CD14-positive monocyte (primary cell): Measurements from ENCODE around the gene CCR7. TPM values are rescaled to one million over a fixed set of nuclear protein-coding genes. Genes with fewer than 3 reads are reported as not detected.

Experiments
- DNase-seq, 3 donors: peaks; one replicate each; pipeline ENCODE4 v3.0.0-alpha.2; 2011 to 2022
- H2AFZ ChIP-seq: 2 replicates; pipeline ENCODE4 v1.6.0; 2012; ENCODE audit warnings: mild to moderate bottlenecking, low read depth, low read length, inconsistent platforms; ENCODE audit not compliant: insufficient read depth, poor library complexity, severe bottlenecking
- H3K27ac ChIP-seq, 2 donors: 1 replicate in 1 of 2; 2 replicates in 1 of 2; pipeline ENCODE4 v1.5.1; 2012 to 2013; ENCODE audit warnings: low read length in 2 of 2, control low read depth in 1 of 2, inconsistent platforms in 1 of 2, low read depth in 1 of 2, mild to moderate bottlenecking in 1 of 2
- H3K27me3 ChIP-seq, 2 donors: one replicate each; pipeline versions ENCODE4 v1.6.0 to v1.6.1; 2011 to 2013; ENCODE audit warnings: low read length in 2 of 2; ENCODE audit not compliant: control insufficient read depth in 2 of 2, insufficient read depth in 2 of 2
- H3K36me3 ChIP-seq, 2 donors: replicated peaks in 1 of 2; 1 replicate in 1 of 2; 2 replicates in 1 of 2; pipeline versions ENCODE4 v1.5.1 to v1.6.1; 2012 to 2013; ENCODE audit warnings: low read length in 2 of 2, control low read depth in 1 of 2, inconsistent platforms in 1 of 2, mild to moderate bottlenecking in 1 of 2; ENCODE audit not compliant: insufficient read depth in 2 of 2, control insufficient read depth in 1 of 2
- H3K4me1 ChIP-seq, 2 donors: 1 replicate in 1 of 2; 2 replicates in 1 of 2; pipeline versions ENCODE4 v1.5.1 to v1.6.1; 2012 to 2013; ENCODE audit warnings: low read length in 2 of 2, control low read depth in 1 of 2, inconsistent platforms in 1 of 2, mild to moderate bottlenecking in 1 of 2, moderate library complexity in 1 of 2; ENCODE audit not compliant: insufficient read depth in 2 of 2, control insufficient read depth in 1 of 2
- H3K4me2 ChIP-seq: replicated peaks from 2 replicates; pipeline ENCODE3; 2012; ENCODE audit warnings: low read length, moderate library complexity, mild to moderate bottlenecking; ENCODE audit not compliant: poor library complexity, severe bottlenecking; ENCODE audit errors: extremely low read depth
- H3K4me3 ChIP-seq, 3 experiments: fragments of 200-600 bp in 1 of 3; sonication (generic) in 1 of 3; replicated peaks in 1 of 3; 1 replicate in 2 of 3; 2 replicates in 1 of 3; pipeline ENCODE4 v1.5.1; 2011 to 2013; ENCODE audit warnings: low read length in 3 of 3, mild to moderate bottlenecking in 3 of 3, control low read depth in 2 of 3, low read depth in 2 of 3, inconsistent platforms in 1 of 3, moderate library complexity in 1 of 3
- H3K79me2 ChIP-seq: 2 replicates; pipeline ENCODE4 v1.6.0; 2012; ENCODE audit warnings: mild to moderate bottlenecking, control low read depth, inconsistent platforms, low read length, moderate library complexity; ENCODE audit not compliant: insufficient read depth
- H3K9ac ChIP-seq: 2 replicates; pipeline ENCODE4 v1.6.0; 2017; ENCODE audit warnings: low read length, mild to moderate bottlenecking; ENCODE audit not compliant: insufficient read depth, poor library complexity, severe bottlenecking
- H3K9me3 ChIP-seq, 2 donors: replicated peaks in 1 of 2; 1 replicate in 1 of 2; 2 replicates in 1 of 2; pipeline versions ENCODE4 v1.5.1 to v1.6.1; 2012 to 2013; ENCODE audit warnings: low read length in 2 of 2, control low read depth in 1 of 2; ENCODE audit not compliant: control insufficient read depth in 1 of 2, insufficient read depth in 1 of 2
- H4K20me1 ChIP-seq: 2 replicates; pipeline ENCODE4 v1.6.0; 2012; ENCODE audit warnings: mild to moderate bottlenecking, low read length, control low read depth, moderate library complexity; ENCODE audit not compliant: insufficient read depth
- H3K27ac Mint-ChIP-seq, 7 donors: one replicate each; pipeline ENCODE4 v1.8.0; 2020; ENCODE audit warnings: mild to moderate bottlenecking in 7 of 7, mixed read lengths in 7 of 7, moderate library complexity in 6 of 7, inconsistent platforms in 2 of 7
- H3K27me3 Mint-ChIP-seq, 3 donors: one replicate each; pipeline ENCODE4 v1.8.0; 2021 to 2022; ENCODE audit warnings: low read depth in 3 of 3, mild to moderate bottlenecking in 3 of 3, mixed read lengths in 3 of 3, moderate library complexity in 3 of 3, inconsistent platforms in 1 of 3
- H3K36me3 Mint-ChIP-seq, 2 donors: one replicate each; pipeline ENCODE4 v1.8.0; 2020; ENCODE audit warnings: mixed read lengths in 2 of 2, inconsistent platforms in 1 of 2, mild to moderate bottlenecking in 1 of 2
- H3K4me1 Mint-ChIP-seq: one replicate; pipeline ENCODE4 v1.8.0; 2020; ENCODE audit warnings: mild to moderate bottlenecking, mixed read lengths
- H3K4me3 Mint-ChIP-seq, 2 donors: one replicate each; pipeline ENCODE4 v1.8.0; 2020; ENCODE audit warnings: mild to moderate bottlenecking in 2 of 2, mixed read lengths in 2 of 2, moderate library complexity in 1 of 2
- H3K9me3 Mint-ChIP-seq, 7 donors: one replicate each; pipeline ENCODE4 v1.8.0; 2020 to 2022; ENCODE audit warnings: mixed read lengths in 7 of 7, mild to moderate bottlenecking in 6 of 7, moderate library complexity in 6 of 7, inconsistent platforms in 2 of 7
- CTCF ChIP-seq: fragments of 200-600 bp; IDR thresholded peaks from one replicate; pipeline ENCODE4 v1.8.0; 2022; ENCODE audit warnings: antibody characterized with exemption, mild to moderate bottlenecking
- WGBS: methylation state at CpG from one replicate; pipeline ENCODE4 v1.1.5; 2013; ENCODE audit warnings: missing lambda C conversion rate; ENCODE audit not compliant: insufficient coverage; 5-methylcytosine and 5-hydroxymethylcytosine counted together
- intact Hi-C, 2 donors: fragments of 100-400 bp; cut with micrococcal nuclease; formaldehyde crosslinking; loops; one replicate each; pipeline versions ENCODE4 v1.15.0 to v1.15.1; 2023
- polyA plus RNA-seq, 3 donors: library from polyadenylated mRNA; depleted of rRNA in 1 of 3; unstranded in 2 of 3; stranded (reverse) in 1 of 3; fragments of 300-500 nt in 2 of 3; fragments of >200 nt in 1 of 3; fragmentation: Illumina TruSeq in 2 of 3; gene quantifications; 1 replicate in 2 of 3; 2 replicates in 1 of 3; pipeline ENCODE4 v1.2.3, GENCODE V29; 2012 to 2021

CCR7 gene
- polyA plus RNA-seq, 3 donors = 0.15 to 2.1 (median 1.2) TPM

GRCh38 chr17:40610359-40610758, 45.1 kb upstream of the CCR7 start:
- no peak overlapping the region for H3K27ac Mint-ChIP-seq

DNA sequence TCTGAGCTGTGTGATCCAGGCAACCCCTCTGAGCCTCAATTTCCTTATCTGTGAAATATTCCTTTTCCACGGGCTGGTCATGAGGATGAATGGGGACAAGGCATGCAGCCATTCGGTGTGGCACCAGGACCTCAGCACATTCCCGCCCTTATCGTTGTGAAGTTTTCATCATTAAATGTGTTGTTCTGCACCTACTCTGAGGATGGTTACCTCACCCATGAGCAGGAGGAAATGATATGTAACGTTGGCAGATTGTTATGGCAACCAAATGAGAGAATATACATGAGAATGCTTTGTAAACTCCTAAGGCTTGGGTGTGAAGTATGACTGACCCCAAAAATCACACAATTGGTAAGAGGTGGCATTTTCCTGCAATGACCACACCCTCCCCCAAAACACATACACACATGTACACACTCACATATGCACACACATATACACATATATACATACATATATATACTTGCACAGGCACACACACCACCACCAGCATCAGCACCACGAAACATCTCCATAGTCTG, 42.8 kb upstream of the CCR7 start:
- WGBS = 100% methylated on average over 3 of the region's 6 CpGs
- H3K9me3 Mint-ChIP-seq = no peaks in the 10 kb centered on the region
- Histone ChIP-seq H3K4me1 (no peaks in the 10 kb centered on the region), H3K79me2 (no peaks in the 10 kb centered on the region), H3K27me3 (no peaks in the 10 kb centered on the region), H3K27ac (no peak overlapping the region), H2AFZ (no peak overlapping the region), H3K9me3 (no peaks in the 10 kb centered on the region), H3K4me3 (no peak overlapping the region), H3K9ac (no peak overlapping the region), H3K36me3 (no peaks in the 10 kb centered on the region), H3K4me2 (no peak overlapping the region), H4K20me1 (no peaks in the 10 kb centered on the region)
- no peak overlapping the region for H3K4me3 Mint-ChIP-seq
- H3K27ac Mint-ChIP-seq = peak overlapping the region in 3 of 7 donors; percentile 3 to 65 (median 50)
- TF ChIP-seq CTCF = no peak
- intact Hi-C loops = no loop called here
- peaks cover 7 to 13% (median 10%) of the 10 kb centered on the region in 3 donors for H3K27me3 Mint-ChIP-seq
- no peaks in the 10 kb centered on the region for H3K4me1 Mint-ChIP-seq
- no peaks in the 10 kb centered on the region for H3K36me3 Mint-ChIP-seq
- DNase-seq = no peak

More at GRCh38 chr17:40610359-40610758, 45.1 kb upstream of the CCR7 start:
- no peak overlapping the region for H3K27ac ChIP-seq
- TF ChIP-seq CTCF = no peak
- H3K4me1 ChIP-seq = peaks cover 4 to 7% of the 10 kb centered on the region in 2 donors
- no peak overlapping the region for H3K4me3 ChIP-seq
- intact Hi-C loops = no loop called here
- H3K36me3 ChIP-seq = no peaks in the 10 kb centered on the region
- DNase-seq = no peak
- no peak overlapping the region for H2AFZ ChIP-seq
- H3K4me2 ChIP-seq = no peak overlapping the region
- H3K9me3 ChIP-seq = no peaks in the 10 kb centered on the region
- H3K9me3 Mint-ChIP-seq = no peaks in the 10 kb centered on the region
- no CpG with 5 or more reads among the region's 2 CpGs for WGBS
- H3K4me3 Mint-ChIP-seq = no peak overlapping the region
- H3K36me3 Mint-ChIP-seq = no peaks in the 10 kb centered on the region
- no peaks in the 10 kb centered on the region for H3K27me3 ChIP-seq
- peaks cover 6% of the 10 kb centered on the region for H3K4me1 Mint-ChIP-seq
- peaks cover 7 to 16% (median 10%) of the 10 kb centered on the region in 3 donors for H3K27me3 Mint-ChIP-seq
- no peak overlapping the region for H3K9ac ChIP-seq
- H4K20me1 ChIP-seq = no peaks in the 10 kb centered on the region
- no peaks in the 10 kb centered on the region for H3K79me2 ChIP-seq
